Measurements from ENCODE around the gene SSTR3. TPM values are rescaled to one million over a fixed set of nuclear protein-coding genes. Genes with fewer than 3 reads are reported as not detected.

The SSTR3 gene
- total and polyA plus RNA-seq, 4 donors: 0.19 TPM; not detected in 3

GRCh38 chr22:37203354-37204044, 8.8 kb downstream of the SSTR3 start:
- Histone ChIP-seq H3K4me1 (ENCODE audit: control insufficient read depth in 4 of 4, insufficient read depth in 4 of 4, low read length in 3 of 4) (peaks cover 5 to 14% (median 6%) of the 10 kb centered on the region in 4 donors), H3K27ac (ENCODE audit: low read depth in 1 of 2, low read length in 2 of 2) (no peak overlapping the region), H3K9me3 (ENCODE audit: control insufficient read depth in 4 of 4, low read length in 3 of 4) (no peaks in the 10 kb centered on the region), H3K36me3 (ENCODE audit: control insufficient read depth in 4 of 4, insufficient read depth in 3 of 4, low read depth in 1 of 4, low read length in 3 of 4) (no peaks in the 10 kb centered on the region), H3K4me3 (ENCODE audit: low read depth in 1 of 3, low read length in 3 of 3) (no peak overlapping the region), H3K9ac (ENCODE audit: low read depth in 1 of 2, low read length in 2 of 2) (no peak overlapping the region), H3K27me3 (ENCODE audit: control insufficient read depth in 4 of 4, insufficient read depth in 4 of 4, low read length in 3 of 4) (no peaks in the 10 kb centered on the region)
- no peak for DNase-seq (ENCODE audit: low spot score)
- 88% methylated on average over 16 of the region's 16 CpGs for WGBS
- TF ChIP-seq REST (IDR thresholded peaks at IDR 0.05): no peak
- TF ChIP-seq JUND (IDR thresholded peaks at IDR 0.05): no peak
- TF ChIP-seq HNF4G (IDR thresholded peaks at IDR 0.05): no peak
- no peak for TF ChIP-seq FOXA1 (IDR thresholded peaks at IDR 0.05)
- TF ChIP-seq CTCF (IDR thresholded peaks at IDR 0.05; ENCODE audit: low read depth, low read length, missing input control): no peak
- TF ChIP-seq SP1 (IDR thresholded peaks at IDR 0.05): no peak
- no peak for TF ChIP-seq GABPA (IDR thresholded peaks at IDR 0.05 in 1 of 2, conservative IDR thresholded peaks at IDR 0.05 in 1 of 2)
- no peak for TF ChIP-seq TAF1 (conservative IDR thresholded peaks at IDR 0.05)
- no peak for TF ChIP-seq ATF3 (IDR thresholded peaks at IDR 0.05)
- TF ChIP-seq HNF4A (conservative IDR thresholded peaks at IDR 0.05): no peak
- TF ChIP-seq ZBTB33 (IDR thresholded peaks at IDR 0.05): no peak
- TF ChIP-seq EGR1 (IDR thresholded peaks at IDR 0.05; ENCODE audit: low read depth in 2 of 2): no peak
- no peak for TF ChIP-seq NR2F2 (IDR thresholded peaks at IDR 0.05)
- TF ChIP-seq MAX (IDR thresholded peaks at IDR 0.05): no peak
- no peak for TF ChIP-seq RAD21 (IDR thresholded peaks at IDR 0.05)
- no peak for TF ChIP-seq FOXA2 (IDR thresholded peaks at IDR 0.05)

All from liver (tissue), 9 donors.